GM21515 (cell line): Measurements from ENCODE around the gene TECTB.

Experiments
- ATAC-seq: cut with Tn5 transposase; IDR thresholded peaks from one replicate; pipeline ENCODE4 v1.9.1; 2021; ENCODE audit not compliant: unreplicated experiment

The TECTB gene

GRCh38 chr10:112345743-112346142, 62.5 kb downstream of the TECTB start:
- no peak for ATAC-seq

- no peak for ATAC-seq
Observed at GRCh38 chr10:112346774-112347173, 63.6 kb downstream of the TECTB start.

GRCh38 chr10:112347709-112348671, 64.8 kb downstream of the TECTB start:
- ATAC-seq: no peak

GRCh38 chr10:112348759-112349158, 65.6 kb downstream of the TECTB start:
- no peak for ATAC-seq

- ATAC-seq: no peak
Observed at GRCh38 chr10:112349521-112350085, 66.4 kb downstream of the TECTB start.

GRCh38 chr10:112351146-112351545, 67.9 kb downstream of the TECTB start:
- no peak for ATAC-seq

- no peak for ATAC-seq
Observed at GRCh38 chr10:112352044-112352443, 68.8 kb downstream of the TECTB start.

- no peak for ATAC-seq
Observed at GRCh38 chr10:112353046-112353445, 69.8 kb downstream of the TECTB start.
